Epithelial cell of proximal tubule (primary cell): Measurements from ENCODE around the gene CTU2. TPM values are rescaled to one million over a fixed set of nuclear protein-coding genes. Genes with fewer than 3 reads are reported as not detected.

Experiments
- DNase-seq: peaks from one replicate; pipeline ENCODE4 v3.0.0-alpha.2; 2011; ENCODE audit warnings: low read depth
- H3K4me3 ChIP-seq: 2 replicates; pipeline ENCODE4 v1.5.1; 2011; ENCODE audit warnings: low read depth, mild to moderate bottlenecking, low read length
- CTCF ChIP-seq: conservative IDR thresholded peaks from 2 replicates; pipeline ENCODE4 v1.5.1; 2012; ENCODE audit warnings: low read depth, mild to moderate bottlenecking, low read length
- total RNA-seq: library from RNA; depleted of rRNA; stranded (reverse); fragments of >200 nt; gene quantifications from 2 replicates; pipeline ENCODE4 v1.2.3, GENCODE V29; 2015

The CTU2 gene
- total RNA-seq, 1 donor from 2014 or later: 9.3 TPM

- DNase-seq: no peak
- TF ChIP-seq CTCF: no peak
- H3K4me3 ChIP-seq: no peak overlapping the region
Measured at GRCh38 chr16:88723911-88724310, 17.6 kb downstream of the CTU2 start.

DNA sequence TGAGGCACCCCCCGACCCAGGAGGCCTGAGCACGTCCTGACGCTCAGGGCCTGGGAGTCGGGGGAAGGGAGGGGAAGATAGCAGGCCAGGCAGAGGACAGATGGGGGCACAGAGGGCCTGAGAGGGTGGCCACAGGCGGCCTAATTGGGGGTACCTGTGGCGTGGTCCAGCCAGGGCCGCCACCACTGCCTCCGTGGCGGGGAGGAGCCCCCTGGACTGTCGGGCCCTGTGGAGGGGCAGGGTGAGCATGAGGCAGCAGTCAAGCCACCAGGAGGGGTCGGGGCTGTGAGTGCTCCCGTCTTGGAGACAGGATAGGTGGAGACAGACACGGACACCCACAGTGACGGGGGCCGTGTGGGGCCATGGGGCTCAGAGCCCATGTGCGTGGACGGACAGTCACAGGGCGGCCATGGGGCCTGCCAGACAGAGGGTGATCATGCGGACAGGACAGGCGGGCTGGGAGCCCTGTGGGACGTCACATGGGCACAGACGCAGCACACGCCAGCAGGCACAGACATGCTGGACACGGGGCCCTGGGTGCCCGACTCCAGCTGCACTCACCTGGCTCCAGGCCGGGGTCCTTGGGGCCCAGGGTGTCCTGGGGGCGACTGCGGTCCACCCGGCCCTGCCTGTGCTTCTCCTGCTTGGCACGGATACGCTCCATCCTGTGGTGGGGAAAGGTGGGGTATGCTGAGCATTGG lies 18.7 kb downstream of the CTU2 start:
- DNase-seq: no peak
- no peak for TF ChIP-seq CTCF

DNA sequence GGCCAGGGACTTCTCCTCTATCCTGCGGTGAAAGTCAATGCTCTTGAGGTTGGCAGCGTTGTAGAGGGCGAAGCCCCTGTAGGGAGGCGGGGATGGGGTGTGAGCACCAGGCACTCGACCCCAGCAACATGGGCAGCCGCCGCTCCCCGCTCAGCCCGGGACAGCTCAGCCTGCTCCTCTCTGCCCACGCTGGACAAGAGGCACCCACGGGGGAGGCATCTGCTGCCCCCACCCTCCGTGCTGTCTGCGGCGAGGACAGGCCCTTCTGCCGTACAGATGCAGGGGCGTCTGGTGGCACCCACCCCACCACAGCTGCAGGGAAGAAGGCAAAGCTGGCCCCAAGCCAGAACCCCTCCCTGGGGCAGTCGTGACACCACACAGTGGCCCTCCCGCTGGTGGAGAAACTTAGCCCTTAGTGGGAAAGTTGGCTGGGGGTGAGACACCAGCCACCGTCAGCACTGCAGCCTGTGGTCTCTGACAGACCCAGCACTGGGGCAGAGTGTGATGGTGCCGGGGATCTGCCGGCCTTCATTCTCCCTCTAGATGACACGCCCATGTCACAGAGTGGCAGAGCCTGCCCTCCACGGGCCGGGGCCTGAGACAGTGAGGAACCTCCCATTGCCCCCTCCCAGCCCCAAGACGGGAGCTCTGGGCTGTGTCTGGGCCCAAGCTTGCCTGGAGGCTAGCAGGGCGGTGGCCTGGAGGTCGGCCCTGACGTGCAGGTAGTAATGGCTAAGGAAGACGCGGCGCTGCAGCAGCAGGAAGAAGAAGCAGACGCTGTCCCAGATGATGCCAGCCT lies 19.5 kb downstream of the CTU2 start:
- DNase-seq: no peak
- no peak overlapping the region for H3K4me3 ChIP-seq
- TF ChIP-seq CTCF: no peak

More for the DNA sequence above, 18.7 kb downstream of the CTU2 start:
- H3K4me3 ChIP-seq: no peak overlapping the region

- no peak for TF ChIP-seq CTCF
- no peak overlapping the region for H3K4me3 ChIP-seq
- no peak for DNase-seq
Measured at GRCh38 chr16:88726408-88726749, 20.1 kb downstream of the CTU2 start.

GRCh38 chr16:88726981-88727380 lies 20.7 kb downstream of the CTU2 start:
- no peak for DNase-seq
- no peak overlapping the region for H3K4me3 ChIP-seq
- no peak for TF ChIP-seq CTCF

DNA sequence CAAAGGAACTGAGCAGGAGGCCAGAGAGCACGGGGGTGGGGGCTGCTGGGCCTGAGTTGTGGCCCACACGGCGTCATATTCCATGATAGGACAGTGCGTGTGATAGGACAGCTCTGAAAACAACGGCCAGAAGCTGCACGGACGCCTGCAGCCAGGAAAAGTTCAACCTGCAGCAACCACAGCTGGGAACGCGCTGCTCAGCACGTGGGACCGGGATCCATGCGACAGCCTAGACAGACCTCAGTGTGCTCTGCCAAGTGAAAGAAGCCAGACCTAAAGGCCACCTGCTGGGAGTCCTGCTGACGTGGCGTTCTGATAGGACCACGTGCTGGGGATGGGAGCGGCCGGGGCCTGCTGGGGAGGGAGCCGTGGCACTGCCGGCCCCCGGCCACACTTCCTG lies 21.6 kb downstream of the CTU2 start:
- DNase-seq: no peak
- TF ChIP-seq CTCF: no peak
- H3K4me3 ChIP-seq: no peak overlapping the region
